COR-L47 (cell line): ENCODE data around the gene SCD.

Experiments used
- DNase-seq: peaks from one replicate; lab custom pipeline; 2025; lab: John Stamatoyannopoulos, UW

Gene SCD

DNA sequence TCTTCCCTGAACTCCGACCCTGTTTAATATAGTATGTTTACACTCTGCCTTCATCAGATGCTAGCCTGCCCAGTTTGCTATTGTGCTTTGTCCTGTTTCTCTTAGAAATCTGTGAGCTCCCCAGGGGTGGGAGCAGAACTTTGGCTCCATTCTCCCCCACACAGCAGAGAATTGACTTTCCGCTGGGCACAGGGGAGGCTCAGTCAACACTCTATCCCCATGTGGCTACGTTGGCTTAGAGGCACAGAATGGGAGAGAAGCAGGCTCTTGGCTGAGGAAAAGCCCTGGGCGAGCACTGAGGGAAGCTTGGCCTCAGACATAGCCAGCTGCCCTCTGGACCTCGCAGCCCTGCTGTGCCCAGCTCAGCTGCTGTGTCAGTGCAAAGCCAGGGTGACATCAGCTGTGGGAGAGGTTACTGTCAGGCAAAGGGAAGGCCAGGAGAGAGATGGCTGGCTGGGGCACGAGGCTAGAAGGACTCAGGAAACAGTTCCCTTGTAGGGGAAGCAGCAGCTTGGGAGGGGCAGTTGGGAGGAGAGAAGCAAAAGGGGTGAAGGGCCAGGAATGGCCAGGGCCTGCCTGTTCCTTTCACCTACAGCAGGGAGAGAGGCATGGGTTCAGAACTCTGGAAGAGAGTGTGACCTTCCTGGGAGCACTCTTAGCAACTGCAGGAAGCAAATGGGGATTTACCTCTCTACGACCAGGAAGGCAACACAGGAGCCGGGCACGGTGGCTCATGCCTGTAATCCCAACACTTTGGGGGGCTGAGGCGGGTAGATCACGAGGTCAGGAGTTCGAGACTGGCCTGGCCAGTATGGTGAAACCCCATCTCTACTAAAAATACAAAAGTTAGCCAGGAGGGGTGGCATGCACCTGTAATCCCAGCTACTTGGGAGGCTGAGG, 5.8 kb upstream of the SCD start:
- DNase-seq: peak; percentile 49

DNA sequence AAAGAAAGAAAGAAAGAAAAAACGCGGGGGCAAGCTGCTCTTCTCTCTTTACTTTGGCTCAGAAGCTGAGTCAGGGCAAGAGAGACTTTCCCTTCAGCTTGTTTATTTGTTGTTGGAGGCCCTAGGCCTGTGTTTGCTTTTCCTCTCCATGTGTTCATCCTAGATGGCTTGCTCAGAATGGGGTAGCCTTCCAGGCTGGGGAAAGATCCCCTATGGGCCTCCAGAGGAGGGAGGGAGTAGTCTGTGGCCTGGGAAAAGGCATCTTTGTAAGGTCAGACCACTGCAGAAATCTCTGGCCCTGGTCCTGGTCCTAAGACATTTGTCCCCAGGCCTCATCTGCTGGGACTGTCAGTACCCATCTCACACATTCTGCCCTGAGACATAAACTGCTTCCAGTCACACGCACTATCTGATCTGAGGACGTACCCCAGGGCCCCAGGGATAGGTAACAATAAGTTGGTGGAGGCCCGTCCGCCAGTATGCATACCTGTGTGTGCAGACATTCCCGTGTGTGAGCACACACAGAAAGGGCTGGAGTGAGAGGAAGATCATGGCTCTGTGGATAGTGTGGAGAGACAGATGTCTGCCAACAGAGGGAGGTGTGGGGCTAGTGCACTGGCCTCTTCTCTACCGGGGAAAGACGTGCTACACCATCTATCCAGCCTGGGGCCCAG, 4.9 kb upstream of the SCD start:
- DNase-seq: no peak

DNA sequence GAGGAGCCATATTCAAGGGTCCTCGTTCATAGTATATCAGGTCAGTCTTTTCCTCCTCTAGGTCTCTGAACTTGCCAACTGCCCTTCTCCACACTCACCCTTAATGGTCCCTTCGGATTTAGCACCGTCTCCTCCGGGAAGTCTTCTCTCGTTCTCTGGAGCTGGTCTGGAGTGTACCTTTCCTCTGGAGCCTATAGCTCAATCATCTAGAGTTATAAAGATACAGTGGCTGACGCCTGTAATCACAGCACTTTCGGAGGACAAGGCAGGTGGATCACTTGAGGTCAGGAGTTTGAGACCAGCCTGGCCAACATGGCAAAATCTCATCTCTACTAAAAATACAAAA, 4.4 kb upstream of the SCD start:
- DNase-seq: no peak

DNA sequence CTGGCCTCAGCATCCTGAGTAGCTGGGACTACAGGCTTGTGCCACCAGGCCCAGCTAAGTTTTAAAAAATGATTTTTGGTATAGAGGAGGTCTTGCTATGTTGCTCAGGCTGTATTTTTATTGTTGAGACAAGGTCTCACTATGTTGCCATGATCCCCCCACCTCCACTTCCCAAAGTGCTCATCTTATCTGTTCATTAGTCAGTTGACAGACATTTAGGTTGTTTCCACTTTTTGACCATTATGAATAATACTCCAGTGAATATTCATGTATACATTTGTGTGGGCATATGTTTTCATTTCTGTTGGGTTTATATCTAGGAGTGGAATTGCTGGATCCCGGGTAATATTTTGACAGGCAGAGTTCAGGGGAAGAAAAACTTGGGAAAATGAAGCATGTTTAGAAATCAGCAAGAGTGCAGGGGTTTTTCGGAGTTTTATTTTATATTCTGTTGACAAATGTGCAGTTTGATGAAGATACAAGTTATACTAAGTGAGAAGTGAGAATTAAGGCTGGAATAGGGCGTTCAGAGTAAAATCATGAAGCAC, 2.7 kb upstream of the SCD start:
- DNase-seq: no peak

DNA sequence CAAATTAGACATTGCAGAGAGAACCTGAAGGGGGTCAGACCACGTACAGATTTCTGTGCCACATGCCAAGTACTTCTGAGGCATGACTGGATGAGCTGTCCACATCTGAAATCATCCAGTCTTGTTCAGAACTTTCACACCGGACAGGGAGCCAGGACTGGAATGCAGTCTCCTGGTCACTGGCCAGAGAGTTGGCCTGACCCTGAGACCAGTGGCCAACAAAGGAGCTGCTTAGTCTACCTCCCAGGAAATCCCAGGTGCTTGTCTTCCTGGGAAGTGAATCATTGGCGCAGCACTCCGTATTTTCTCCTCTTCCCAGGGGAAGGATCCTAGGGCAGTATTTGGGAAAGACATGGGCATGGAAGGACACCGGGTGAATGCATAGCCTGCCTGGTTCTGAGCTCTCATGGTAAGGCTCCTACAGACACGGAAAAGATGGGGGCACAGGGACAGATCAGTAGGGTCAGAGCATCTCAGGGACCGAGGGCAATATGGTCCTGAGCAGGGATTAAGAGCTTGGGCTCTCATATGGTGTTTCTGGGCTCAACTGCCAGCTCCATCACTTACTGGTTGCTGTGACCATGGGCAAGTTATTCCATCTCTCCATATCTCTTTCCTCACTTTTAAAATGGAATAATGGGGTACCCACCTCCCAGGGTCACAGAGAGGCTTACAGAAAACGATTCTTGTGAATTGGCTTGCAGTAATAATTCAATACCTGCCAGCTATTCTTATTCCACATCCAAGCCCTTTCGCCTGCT, 1.3 kb upstream of the SCD start:
- no peak for DNase-seq

DNA sequence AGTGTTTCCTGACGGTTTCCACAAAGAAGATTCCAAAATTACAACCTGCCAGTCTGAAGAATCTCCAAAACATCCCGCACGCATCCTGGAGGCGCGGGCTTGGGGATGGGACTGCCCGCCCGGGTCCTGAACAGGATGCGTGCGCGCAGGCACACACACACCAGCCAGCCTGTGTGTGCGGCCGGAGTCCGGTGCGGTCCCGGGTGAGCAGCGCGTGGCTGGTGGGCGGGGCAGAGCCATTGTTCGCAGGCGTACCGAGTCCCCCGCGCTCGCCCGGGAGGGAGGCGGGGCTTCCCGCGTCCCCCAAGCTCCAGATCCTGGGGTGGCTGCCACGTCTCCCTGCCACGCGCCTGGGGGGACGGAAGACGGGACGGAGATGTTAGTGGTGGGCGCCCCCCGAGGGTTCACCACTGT, 675 bp upstream of the SCD start:
- peak; percentile 63 for DNase-seq

DNA sequence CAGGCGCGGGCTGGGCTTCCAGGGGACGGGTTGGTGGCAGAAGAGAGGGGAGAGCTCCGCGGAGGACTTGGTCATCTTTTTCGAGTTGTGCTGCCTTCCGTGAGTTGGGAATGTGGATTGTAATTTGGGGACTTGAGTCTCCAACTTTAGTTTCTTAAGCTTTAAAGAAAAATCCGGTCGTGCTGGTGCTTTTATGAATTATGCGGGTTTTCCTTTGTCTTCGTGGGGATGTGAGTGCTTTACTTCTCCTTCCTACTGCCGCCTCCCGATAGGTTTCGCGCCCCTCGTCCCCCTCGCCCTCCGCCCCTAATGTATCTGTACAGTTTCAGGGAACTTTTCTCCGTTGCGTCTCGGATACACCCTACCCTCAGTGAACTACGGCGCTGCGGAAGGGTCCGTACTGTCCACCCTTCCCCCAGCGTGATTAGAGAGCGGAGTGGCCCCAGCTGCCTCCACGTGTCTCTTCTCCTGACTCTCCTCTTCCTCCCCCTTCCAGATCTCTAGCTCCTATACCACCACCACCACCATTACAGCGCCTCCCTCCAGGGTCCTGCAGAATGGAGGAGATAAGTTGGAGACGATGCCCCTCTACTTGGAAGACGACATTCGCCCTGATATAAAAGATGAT, 649 bp downstream of the SCD start:
- no peak for DNase-seq

DNA sequence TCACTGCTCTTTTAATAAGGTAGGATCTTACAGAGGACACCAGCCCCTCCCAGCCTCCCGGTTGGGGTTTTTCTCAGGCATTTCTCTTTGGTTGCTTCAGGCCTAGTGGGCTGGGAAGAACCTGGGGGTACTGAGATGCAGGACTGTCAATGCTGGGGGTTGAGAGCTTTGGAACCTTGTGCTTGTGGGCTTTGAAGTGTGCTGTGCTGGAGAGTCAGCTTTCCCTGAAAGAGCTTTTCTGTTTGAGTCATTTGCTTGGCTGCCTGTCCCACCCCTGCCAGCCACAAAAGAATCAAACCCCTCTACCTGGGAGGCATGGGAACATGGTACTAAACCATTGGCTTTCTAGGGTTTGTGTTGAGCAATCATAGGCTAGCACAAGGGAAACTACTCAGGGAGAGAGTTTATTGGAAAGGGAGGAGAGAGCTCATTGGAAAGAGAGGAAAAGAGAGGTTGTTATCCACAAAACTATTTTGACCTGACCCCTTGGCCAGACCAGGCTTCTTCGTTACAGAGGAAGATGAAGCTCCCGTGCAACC, 1.4 kb downstream of the SCD start:
- no peak for DNase-seq

DNA sequence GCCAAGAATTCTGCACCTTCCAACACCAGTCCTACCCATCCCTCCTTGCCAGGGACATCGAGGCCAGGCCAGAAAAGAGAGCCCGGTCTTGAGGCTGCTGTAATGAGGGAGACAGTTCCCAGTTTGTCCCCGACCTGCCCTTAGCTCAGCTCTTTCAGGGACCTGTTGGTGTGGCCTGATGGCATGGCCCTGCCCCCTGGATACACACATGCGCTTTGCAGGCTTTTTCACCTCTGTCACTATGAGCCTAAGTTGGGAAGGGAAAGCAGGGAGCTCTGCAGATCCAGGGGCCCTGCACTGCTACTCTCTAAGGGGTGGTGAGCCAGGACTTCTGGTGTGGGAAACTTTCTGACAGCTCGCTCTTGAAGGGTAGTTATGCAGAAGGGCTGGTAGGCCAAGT, 2.1 kb downstream of the SCD start:
- DNase-seq: no peak

DNA sequence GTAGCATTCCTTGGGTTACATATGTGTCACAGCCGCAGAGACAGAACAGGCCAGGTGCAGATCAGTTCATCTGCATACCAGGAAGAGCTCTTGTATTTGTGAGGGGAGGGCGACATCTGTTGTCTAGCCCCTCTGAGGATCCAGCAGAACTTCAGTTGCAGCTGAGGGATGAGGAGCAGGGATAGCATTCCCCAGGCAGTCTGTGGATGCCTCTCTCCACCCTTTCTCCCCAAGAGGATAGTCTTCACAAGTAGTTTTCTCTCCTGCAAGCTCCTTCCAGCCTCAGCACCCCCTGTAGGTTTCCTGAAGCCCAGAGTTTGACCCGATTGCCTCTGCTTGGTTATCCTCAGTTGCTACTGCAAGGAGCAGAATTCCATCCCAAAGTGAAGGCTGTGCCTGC, 2.6 kb downstream of the SCD start:
- DNase-seq: no peak

DNA sequence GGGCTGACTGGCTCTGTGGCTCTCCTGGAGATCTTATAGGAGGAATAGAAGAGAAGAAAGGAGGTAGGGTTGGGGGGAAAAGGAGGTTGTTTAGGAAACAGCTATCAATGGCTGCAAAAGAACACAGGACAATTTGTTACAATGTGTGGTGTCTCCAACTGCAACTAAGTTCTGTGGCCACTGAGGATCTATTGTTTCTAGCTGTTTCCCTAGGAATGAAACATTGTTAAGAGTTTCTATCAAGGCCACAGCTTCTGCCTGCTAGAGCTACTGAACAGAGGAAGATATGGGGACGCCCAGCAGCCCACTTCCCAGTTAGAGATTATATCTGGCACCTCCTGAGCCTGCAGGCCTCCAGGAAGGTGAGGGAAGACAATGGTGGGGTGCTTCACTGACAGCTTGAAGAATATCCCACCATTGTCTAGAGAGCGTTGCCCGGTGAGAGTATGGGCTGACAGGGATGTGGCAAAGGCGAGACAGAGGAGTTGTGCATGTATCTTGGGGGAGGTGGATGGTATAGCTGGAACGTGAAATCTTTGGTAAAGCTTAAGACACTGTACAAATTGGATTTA, 4.0 kb downstream of the SCD start:
- no peak for DNase-seq

DNA sequence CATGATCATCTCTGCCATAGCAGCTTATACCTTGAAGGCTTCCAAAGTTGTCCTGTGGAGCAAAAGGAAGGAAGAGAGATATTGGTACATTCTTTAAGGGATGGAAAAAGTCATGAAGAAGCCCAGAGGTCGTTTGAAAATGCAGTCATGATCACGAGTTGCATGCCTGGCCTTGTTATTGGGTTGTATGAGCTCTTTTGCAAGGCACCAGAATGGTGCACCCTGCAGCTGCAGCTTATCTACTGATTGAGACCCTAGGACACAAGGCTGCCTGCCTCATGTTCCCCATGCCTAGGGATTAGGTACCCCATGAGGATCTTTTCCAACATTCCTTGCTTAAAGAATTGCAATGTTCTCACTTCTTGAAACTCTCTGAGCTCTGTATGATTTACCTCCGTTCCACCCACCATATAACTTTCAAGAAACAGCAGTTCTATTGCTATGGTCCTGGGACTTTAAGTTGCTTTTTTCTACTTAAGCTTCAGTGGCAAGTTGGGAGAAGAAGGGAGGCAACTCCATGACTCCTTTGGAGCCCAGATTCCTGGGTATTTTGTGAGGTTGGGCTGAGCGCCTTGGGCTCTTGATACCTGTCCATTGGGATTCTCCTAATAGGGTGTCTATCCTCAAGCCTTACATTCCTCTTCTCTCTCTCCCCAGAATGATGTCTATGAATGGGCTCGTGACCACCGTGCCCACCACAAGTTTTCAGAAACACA, 6.9 kb downstream of the SCD start:
- no peak for DNase-seq

DNA sequence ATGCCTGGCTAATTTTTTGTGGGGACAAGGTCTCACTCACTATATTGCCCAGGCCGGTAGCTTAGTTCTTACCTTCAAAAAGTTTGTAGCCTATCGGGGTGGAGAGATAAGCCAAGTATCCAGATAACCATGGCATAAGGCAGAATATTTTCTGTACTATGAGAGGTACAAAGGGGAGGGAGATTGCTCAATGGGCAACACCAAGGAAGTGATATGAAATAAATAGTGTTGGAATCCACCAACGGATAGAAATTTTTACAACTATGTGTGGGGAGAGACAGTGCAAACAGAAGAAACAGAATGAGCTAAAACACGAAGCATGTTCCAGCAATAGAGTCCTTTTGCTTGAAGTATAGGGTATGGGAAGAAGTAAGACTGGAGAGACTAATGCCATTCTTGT, 8.1 kb downstream of the SCD start:
- DNase-seq: no peak

DNA sequence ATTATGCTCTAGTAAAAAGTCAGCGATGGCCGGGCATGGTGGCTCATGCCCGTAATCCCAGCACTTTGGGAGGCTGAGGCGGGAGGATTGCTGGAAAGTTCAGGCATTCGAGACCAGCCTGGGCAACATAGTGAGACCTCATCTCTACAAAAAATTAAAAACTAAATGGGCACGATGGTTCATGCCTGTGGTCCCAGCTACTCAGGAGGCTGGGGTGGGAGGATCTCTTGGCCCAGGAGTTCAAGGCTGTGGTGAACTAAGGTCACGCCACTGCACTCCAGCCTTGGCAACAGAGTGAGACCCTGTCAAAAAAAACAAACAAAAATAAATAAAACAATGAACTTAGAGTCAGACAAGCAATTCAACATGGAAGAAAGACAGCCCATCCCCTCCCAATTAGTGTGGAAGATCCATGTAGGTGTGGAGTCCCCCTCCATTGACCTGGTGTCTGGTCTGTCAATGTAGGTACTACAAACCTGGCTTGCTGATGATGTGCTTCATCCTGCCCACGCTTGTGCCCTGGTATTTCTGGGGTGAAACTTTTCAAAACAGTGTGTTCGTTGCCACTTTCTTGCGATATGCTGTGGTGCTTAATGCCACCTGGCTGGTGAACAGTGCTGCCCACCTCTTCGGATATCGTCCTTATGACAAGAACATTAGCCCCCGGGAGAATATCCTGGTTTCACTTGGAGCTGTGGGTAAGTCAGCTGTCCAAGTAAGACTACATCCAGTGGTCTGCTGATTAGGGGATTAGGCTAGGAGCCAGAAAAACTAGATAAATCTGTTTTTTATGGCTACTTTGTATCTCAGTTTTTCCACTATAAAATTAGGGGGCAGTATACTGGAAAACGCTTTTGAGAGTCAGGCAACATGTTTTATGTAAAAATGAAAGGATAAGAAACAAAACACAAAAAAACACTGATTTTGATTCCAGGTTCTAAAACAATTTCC, 9.3 kb downstream of the SCD start:
- DNase-seq: no peak

DNA sequence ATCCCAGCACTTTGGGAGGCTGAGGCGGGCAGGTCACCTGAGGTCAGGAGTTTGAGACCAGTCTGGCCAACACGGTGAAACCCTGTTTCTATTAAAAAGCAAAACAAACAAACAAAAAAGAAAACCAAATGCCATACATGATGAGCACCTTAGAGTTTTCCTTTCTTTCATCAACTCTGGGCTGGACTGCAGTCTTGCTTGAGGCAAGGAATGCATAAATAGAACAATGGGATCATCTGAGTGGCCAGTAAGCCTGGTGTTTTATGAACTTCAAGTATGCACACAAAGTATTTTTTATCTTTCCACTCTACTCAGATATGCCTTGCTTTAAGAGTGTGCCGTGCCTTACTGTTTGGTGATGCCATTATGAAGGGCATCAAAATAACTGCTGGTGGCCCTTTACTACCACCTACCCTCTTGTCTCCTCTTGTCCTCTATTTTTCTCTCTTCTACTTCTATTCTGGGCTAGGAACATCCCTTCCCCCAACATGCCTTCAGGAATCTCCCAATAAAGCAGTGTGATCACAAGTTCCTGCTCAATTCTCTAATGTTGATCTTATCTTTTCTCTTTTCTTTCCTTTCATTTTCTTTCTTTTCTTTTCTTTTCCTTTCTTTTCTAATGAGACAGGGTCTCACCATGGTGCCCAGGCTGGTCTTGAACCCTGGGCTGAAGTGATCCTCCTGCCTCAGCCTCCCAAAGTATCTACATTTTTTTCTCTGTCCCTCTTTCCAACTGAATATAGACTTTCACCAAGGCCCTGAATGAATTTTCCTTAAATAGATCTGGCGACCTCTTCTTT, 10.2 kb downstream of the SCD start:
- no peak for DNase-seq

DNA sequence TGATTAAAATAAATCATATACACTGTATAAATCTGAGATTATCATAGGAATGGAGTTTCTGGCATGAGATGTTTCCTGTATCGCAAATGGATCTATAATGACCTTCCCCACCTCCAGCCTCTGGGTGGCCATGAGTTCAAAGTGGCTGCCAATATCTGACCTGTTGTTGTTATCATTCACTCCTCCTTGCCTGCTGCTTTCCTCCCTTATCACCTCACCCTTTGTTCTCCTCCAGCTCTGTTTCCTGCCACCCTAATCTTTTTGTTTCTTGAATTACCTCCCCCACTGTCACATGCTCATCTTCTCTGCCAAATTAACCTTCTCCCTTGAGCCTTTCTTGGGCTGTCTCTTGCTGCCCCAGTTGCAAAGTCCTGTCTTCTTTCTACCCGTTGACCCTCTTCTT, 12.0 kb downstream of the SCD start:
- no peak for DNase-seq

DNA sequence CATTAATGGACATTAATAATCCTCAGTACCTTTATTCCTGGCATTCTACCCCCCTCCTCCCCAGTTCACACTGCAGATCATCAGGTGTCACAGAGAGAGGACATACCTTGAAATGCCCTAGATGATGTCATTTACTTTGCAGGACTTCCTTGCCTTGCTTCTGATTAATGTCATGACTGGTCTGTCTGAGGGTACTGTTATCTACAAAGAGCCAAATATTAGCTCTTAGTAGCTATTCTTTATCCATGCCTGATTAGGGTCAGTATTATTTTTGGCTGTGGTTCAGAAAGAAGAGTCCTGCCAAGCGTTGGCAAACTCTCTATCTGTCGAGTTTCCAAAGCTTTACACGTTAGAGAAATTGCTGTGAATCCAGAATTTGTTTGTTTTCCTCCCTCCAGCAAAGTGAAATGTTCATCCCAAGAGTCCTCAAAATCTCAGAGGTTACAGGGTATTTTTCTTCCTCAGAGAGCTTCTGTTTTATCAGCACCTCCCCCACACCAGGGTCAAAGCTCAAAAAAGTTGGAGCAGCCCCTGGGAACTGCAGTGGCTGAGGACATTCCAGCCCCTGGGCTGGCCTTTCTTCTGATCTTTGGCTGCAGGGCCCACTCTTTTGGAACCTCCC, 12.6 kb downstream of the SCD start:
- DNase-seq: no peak

DNA sequence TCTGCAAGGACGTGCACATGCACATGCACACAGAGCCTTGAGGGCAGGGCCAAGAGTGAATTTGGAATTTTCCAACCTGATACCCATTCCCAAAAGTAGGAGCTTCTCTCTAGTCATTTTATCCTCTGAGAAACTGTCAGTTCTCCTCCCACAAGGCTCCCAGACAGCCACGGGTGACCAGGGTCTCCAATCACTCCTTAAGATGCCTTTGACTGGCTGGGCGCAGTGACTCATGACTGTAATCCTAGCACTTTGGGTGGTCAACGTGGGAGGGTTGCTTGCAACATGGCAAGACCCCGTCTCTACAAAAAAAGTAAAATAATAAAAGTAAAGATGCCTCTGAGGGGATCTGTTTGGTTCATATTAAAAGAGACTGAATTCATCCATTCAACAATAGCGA, 13.2 kb downstream of the SCD start:
- DNase-seq: no peak
